Heart left ventricle (tissue), 16 donors: ENCODE data around the gene ATP2B2. TPM values are rescaled to one million over a fixed set of nuclear protein-coding genes. Genes with fewer than 3 reads are reported as not detected.

Experiments
- ATAC-seq, 4 donors: fragments of 200-7000 bp; cut with Tn5 transposase; one replicate each; pipeline ENCODE4 v1.9.1; 2020 to 2022; ENCODE audit warnings: moderate library complexity in 4 of 4, mild to moderate bottlenecking in 3 of 4, moderate number of reproducible peaks in 1 of 4
- DNase-seq, 5 donors: peaks; one replicate each; pipeline ENCODE4 v3.0.0-alpha.2; 2020
- H3K27ac ChIP-seq, 12 donors: fragments of 200-600 bp; sonication (generic) in 4 of 12; one replicate each; pipeline versions ENCODE4 v1.5.0 to v1.8.0; 2016 to 2022; ENCODE audit warnings: mild to moderate bottlenecking in 2 of 12
- H3K27me3 ChIP-seq, 9 donors: fragments of 200-600 bp; sonication (generic) in 2 of 9; one replicate each; pipeline versions ENCODE4 v1.5.1 to v1.8.0; 2016 to 2022; ENCODE audit warnings: mild to moderate bottlenecking in 3 of 9
- H3K36me3 ChIP-seq, 9 donors: fragments of 200-600 bp; sonication (generic) in 2 of 9; one replicate each; pipeline versions ENCODE4 v1.5.0 to v1.8.0; 2018 to 2022; ENCODE audit warnings: mild to moderate bottlenecking in 2 of 9
- H3K4me1 ChIP-seq, 12 donors: fragments of 200-600 bp; sonication (generic) in 4 of 12; one replicate each; pipeline versions ENCODE4 v1.5.0 to v1.8.0; 2016 to 2022; ENCODE audit warnings: mild to moderate bottlenecking in 3 of 12
- H3K4me3 ChIP-seq, 12 donors: fragments of 200-600 bp; sonication (generic) in 4 of 12; one replicate each; pipeline versions ENCODE4 v1.5.0 to v1.8.0; 2017 to 2022; ENCODE audit warnings: mild to moderate bottlenecking in 9 of 12, moderate library complexity in 4 of 12
- H3K9me3 ChIP-seq, 12 donors: fragments of 200-600 bp; sonication (generic) in 4 of 12; one replicate each; pipeline versions ENCODE4 v1.5.0 to v1.8.0; 2016 to 2022; ENCODE audit warnings: mild to moderate bottlenecking in 1 of 12
- POLR2A ChIP-seq, 2 donors: fragments of 450-650 bp; IDR thresholded peaks; one replicate each; pipeline ENCODE4 v1.6.1; 2017; ENCODE audit warnings: antibody characterized with exemption in 2 of 2, mild to moderate bottlenecking in 2 of 2, moderate library complexity in 2 of 2
- WGBS, 4 donors: extraction: QIAGEN DNeasy Blood & Tissue Kit in 2 of 4; methylation state at CpG; one replicate each; pipeline versions ENCODE4 v1.1.5 to v1.1.7; 2013 to 2018; 5-methylcytosine and 5-hydroxymethylcytosine counted together
- intact Hi-C, 10 donors: fragments of 100-400 bp; cut with DNase I; formaldehyde crosslinking; loops; one replicate each; pipeline versions ENCODE4 v1.11.1 to v1.14.2; 2022
- polyA plus RNA-seq, 2 donors: library from polyadenylated mRNA; stranded (reverse); fragments of 200-250 nt; gene quantifications; one replicate each; pipeline ENCODE4 v1.2.3, GENCODE V29; 2013
- total RNA-seq, 9 donors: library from RNA; depleted of rRNA in 2 of 9; stranded (reverse); fragments of >200 nt in 2 of 9; fragmentation: NEBNext Ultra II Directional in 3 of 9; extraction: Animal tissue kit (Norgen Biotek cat#: 25700) in 3 of 9; gene quantifications; one replicate each; pipeline versions ENCODE4 v1.1.0 to v1.2.4, GENCODE V29; 2016 to 2023
- TF ChIP-seq, protein P1 (sequence below), 12 donors: fragments of 200-600 bp; sonication (generic) in 4 of 12; IDR thresholded peaks; one replicate each; pipeline versions ENCODE4 v1.5.0 to v1.8.0; 2018 to 2022; ENCODE audit warnings: antibody characterized with exemption in 12 of 12, mild to moderate bottlenecking in 5 of 12
- donor health status: ischemic (EF 13 %, LVEDD 7.1; RV severe dilation, severe dysfunction).
- donor health status: healthy with polysubstance abuse.
- donor health status: DM: no; HTN: yes; CAD: no.
- donor health status: DM: no; HTN: no; CAD: no.
- donor health status: ischemic (EF 25% LVEDD 6.9; RV normal size, moderate dysfunction).
- donor health status: ischemic (EF 25% LVEDD 5.7; RV mildly dilated, moderate dysfunction).
- donor health status: healthy.
- donor health status: DM: yes; HTN: yes; CAD: no.
- donor health status: ischemic (EF 35%, LVEDD 5.7; RV mildly dilated, moderate dysfunction).
- donor health status: nonischemic (EF 11% LVEDD 7.7; RV severe dilation, severe dysfunction).
- donor health status: DM: yes; HTN: yes; CAD: no.
- donor health status: PGD.
- donor health status: ischemic (EF 29% LVEDD 5.4; RV normal size, mild dysfunction).
- donor health status: nonischemic (EF 23%, LVEDD 6.1; RV moderate dilation, normal function).

Gene ATP2B2
- total and polyA plus RNA-seq, 11 donors: 0.01 to 0.35 (median 0.12) TPM; not detected in 3

DNA sequence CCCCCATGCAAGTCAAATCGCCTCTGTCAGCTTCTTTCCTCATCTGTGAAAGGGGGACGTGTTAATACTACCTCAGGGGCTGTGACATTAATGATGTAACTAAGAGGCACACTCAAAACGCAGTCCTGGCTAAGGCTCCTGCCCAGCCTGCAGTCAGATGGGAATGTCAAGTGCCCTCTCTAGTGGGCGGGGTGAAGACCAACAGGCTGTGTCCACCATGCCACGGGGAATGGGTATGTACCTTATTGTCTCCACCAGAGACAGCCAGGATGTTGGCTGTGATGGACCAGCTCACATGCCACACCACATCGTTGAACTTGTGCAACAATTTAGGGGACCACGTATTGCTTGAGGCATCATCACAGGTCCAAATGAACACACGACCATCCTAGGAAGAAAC, 201.6 kb downstream of the ATP2B2 start:
- intact Hi-C loops: no loop called here
- Histone ChIP-seq H3K9me3 (no peaks in the 10 kb centered on the region), H3K4me3 (no peak overlapping the region), H3K36me3 (peaks cover 4 to 100% (median 98%) of the 10 kb centered on the region in 9 donors), H3K27me3 (no peaks in the 10 kb centered on the region), H3K4me1 (peaks cover 0 to under 1% (median 0%) of the 10 kb centered on the region in 12 donors), H3K27ac (no peak overlapping the region)
- WGBS, 4 donors: 77 to 84% (median 81%) methylated on average over 7 to 8 of the region's 8 CpGs
- peak in 1 of 4 donors; percentile 12 for ATAC-seq
- TF ChIP-seq POLR2A (IDR thresholded peaks at IDR 0.05): no peak
- TF ChIP-seq, protein P1, sequence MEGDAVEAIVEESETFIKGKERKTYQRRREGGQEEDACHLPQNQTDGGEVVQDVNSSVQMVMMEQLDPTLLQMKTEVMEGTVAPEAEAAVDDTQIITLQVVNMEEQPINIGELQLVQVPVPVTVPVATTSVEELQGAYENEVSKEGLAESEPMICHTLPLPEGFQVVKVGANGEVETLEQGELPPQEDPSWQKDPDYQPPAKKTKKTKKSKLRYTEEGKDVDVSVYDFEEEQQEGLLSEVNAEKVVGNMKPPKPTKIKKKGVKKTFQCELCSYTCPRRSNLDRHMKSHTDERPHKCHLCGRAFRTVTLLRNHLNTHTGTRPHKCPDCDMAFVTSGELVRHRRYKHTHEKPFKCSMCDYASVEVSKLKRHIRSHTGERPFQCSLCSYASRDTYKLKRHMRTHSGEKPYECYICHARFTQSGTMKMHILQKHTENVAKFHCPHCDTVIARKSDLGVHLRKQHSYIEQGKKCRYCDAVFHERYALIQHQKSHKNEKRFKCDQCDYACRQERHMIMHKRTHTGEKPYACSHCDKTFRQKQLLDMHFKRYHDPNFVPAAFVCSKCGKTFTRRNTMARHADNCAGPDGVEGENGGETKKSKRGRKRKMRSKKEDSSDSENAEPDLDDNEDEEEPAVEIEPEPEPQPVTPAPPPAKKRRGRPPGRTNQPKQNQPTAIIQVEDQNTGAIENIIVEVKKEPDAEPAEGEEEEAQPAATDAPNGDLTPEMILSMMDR (IDR thresholded peaks at IDR 0.05): no peak
- DNase-seq: no peak

DNA sequence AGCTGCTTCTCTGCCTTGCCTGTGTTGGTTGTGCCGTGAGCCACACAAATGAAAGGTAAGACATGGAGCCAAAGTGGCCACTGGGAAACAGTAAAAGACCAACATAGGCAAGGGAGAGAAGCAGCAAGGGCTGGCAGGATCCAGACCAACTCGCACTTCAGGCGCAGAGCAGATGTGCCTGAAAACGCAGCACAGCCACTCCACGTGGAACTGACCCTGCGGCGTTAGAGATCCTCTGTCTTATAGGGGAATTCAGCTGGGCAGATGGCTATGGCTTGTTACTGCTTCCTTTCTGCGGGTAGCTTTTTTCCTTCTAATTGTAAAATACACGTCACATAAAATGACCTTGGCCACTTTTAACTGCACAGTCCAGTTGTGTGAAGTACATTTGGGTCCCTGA, 202.3 kb downstream of the ATP2B2 start:
- intact Hi-C loops: no loop called here
- TF ChIP-seq, protein P1 (IDR thresholded peaks at IDR 0.05): no peak
- no peak for TF ChIP-seq POLR2A (IDR thresholded peaks at IDR 0.05)
- H3K4me1 ChIP-seq: no peaks in the 10 kb centered on the region
- H3K4me3 ChIP-seq: no peak overlapping the region
- no peak for DNase-seq
- no peaks in the 10 kb centered on the region for H3K9me3 ChIP-seq
- WGBS, 4 donors: 87 to 93% (median 92%) methylated on average over 9 of the region's 9 CpGs
- no peak for ATAC-seq
- peaks cover 4 to 97% (median 92%) of the 10 kb centered on the region in 9 donors for H3K36me3 ChIP-seq
- H3K27me3 ChIP-seq: no peaks in the 10 kb centered on the region
- no peak overlapping the region for H3K27ac ChIP-seq

DNA sequence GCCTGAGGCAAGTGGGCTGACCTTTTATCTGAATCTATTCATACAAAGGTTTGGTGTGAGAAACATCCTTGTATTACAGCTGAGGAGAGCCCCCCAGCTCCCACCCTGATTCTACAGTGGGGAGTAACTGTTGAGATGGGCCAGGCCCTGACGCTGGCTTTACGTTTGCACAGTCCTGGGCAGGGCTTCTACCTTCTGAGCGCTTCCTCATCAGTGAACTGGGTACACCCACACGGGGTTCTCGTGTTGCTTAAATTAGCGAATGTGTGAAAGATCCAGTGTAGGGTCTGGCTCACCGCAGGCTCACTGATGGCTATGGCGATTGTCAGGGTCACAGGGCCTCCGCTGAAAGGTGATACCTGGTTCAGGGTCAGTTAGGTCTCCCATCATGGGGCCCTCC, 205.3 kb downstream of the ATP2B2 start:
- intact Hi-C loops: no loop called here
- Histone ChIP-seq H3K36me3 (peaks cover 4 to 85% (median 78%) of the 10 kb centered on the region in 9 donors), H3K9me3 (no peaks in the 10 kb centered on the region), H3K27ac (no peak overlapping the region), H3K27me3 (no peaks in the 10 kb centered on the region), H3K4me3 (no peak overlapping the region), H3K4me1 (no peaks in the 10 kb centered on the region)
- DNase-seq: no peak
- no peak for TF ChIP-seq POLR2A (IDR thresholded peaks at IDR 0.05)
- TF ChIP-seq, protein P1 (IDR thresholded peaks at IDR 0.05): no peak
- no peak for ATAC-seq
- WGBS, 4 donors: 89 to 92% (median 91%) methylated on average over 6 to 9 of the region's 9 CpGs

DNA sequence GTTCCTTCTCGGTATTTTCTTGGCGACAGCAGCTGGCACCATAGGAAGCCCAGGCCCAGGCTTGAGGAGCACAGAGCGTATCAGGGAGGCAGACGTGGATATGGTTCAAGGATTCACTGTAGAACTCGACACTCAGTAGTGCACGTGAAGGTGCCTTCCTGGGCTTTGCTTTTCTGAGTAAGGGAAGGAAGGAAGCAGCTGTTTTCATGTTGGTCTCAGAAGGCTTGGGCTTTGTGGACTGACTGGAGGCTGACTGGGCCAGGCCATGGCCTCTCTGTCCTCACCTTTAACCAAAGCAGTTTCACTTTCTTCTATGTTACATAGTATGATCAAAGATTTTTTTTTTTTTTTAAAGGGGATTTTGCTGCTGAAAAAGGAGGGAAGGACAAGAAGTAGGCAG, 205.7 kb downstream of the ATP2B2 start:
- TF ChIP-seq, protein P1 (IDR thresholded peaks at IDR 0.05): no peak
- TF ChIP-seq POLR2A (IDR thresholded peaks at IDR 0.05): no peak
- Histone ChIP-seq H3K27ac (no peak overlapping the region), H3K27me3 (no peaks in the 10 kb centered on the region), H3K9me3 (no peaks in the 10 kb centered on the region), H3K4me3 (no peak overlapping the region), H3K4me1 (no peaks in the 10 kb centered on the region), H3K36me3 (peaks cover 4 to 83% (median 74%) of the 10 kb centered on the region in 9 donors)
- ATAC-seq: no peak
- no peak for DNase-seq
- WGBS, 4 donors: 72 to 80% (median 76%) methylated on average over 6 of the region's 6 CpGs
- intact Hi-C loops: no loop called here
